ENCODE data around the gene CES3.

The CES3 gene

DNA sequence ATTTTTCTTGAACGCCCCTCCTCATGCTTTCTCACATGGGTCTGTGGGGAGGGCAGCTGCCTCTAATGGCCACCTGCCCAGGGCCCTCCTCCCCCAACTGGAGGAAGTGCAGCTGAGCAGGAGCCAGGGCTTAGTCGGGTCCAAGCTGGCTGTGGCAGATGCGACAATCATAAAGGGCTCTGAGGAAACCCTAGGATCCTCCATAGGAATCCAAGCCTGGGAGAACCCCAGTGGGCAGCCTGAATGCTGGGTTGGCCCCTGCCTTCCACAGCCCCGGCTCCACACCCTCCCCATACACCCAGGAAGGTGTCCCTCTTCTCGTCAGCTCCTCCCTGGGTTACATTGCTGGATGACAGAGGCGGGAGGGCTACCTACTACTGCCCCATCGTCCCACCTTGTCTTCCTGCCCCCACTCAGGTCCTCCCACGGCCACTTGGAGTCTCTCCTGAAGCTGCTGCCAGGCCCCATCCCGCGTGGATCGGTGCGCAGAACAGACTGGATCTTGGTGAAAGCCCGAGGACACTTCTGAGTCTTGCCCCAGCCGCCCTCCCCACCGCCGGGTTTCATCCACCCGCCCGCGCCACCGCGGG, 52.3 kb downstream of the CES3 start:
- no peak for DNase-seq

DNA sequence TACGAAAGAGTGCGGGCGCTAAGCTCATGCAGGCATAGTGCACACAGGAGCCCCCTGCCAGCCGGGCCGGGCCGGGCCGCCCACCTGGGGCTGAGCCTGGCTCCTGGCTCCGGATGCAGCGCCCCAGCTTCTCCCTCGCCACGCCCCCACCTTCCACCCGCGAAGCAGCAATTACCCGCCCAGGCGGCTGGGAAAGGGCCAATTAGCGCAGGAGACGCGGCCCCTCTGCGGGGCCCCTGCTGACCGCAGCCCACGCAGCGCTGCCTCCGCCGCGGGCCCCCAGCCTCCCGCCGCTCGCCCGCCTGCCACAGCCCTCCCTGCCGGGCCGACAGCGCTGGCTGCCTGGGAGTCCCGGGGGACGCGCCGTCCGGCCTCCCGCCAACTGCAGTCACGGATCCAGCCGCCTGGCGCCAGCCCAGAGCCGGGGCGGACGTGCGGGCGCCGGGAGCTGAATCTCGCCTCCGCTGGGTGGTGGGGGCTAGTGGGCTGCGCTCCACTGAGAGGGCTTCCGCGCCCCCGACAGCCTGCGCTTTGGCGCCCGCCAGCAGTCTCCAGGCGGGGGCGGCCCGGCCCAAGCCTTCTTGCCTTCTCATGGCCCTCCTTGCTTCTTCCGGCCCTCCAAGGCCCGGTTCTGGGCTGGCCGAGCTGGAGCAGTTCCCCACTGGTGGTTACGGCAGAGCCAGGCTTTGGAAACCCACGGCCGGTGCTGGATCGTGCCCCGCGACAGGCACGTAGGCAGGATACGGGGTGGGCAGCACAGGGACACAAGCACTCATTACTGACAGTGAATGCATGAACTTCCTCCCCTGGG, 53.0 kb downstream of the CES3 start:
- no peak for DNase-seq

DNA sequence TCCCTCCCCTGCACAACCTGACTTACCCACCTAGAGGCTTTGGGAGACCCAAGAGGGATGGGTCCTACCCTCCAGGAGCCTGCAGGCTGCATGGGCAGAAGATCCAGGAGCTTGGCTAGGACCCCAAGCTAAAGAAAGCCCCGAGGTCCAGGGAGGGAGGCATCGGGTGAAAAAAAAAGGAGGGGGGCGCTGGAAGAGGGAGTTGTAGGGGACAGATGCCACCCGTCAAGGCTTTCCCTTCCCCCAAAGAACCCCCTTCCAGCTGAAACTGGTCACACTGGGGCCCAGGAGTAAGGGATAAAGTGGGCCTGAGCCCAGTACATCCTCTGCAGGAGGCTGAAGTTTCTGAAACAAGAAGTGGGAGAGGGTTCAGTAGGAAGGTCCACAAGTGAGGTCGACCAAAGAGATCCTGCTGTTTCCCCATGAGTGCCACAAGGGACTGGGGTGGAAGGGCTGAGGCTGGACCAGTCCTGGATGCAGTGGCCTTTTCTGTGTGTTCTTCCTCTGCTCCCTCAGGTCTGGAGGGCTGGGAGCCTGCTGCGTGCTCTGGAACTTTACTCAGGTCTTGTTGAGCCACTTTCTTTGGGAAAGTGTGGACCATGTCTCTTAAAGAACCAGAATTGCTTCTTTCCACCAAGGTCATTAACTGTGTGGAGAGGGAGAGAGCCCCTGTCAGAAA, 53.7 kb downstream of the CES3 start:
- no peak for DNase-seq

DNA sequence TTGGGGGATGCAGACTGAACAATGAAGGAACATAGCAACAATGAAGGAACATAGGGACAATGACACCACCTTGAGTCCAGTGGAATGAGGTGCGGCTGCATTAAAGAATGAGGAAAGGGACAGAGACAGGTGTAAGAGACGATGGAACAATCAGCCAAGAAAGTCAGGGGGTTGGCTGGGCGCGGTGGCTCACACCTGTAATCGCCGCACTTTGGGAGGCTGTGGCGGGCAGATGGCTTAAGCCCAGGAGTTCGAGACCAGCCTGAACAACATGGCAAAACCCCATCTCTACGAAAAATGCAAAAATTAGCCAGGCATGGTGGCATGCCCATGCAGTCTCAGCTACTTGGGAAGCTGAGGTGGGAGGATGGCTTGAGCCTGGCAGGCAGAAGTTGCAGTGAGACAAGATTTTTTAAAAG, 54.3 kb downstream of the CES3 start:
- DNase-seq, result no peak

DNA sequence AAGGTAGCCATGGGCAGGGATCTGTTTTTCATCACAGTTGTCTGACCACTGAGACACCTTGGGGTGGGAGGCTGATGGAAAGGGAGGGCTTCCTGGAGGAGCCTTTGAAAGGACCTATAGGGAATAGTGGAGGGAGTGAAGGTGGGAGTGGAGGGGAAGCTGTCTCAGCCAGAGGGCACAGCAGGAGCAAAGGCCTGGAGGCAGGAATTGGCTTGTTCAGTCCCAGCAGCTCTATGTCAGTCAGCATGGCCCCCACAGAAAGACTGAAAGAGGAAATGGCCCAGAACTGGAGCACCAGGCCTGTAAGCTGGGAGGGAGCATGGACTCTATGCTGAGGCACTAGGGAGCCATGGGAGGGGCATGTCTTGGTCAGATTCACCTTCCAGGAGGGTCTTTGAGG, 55.1 kb downstream of the CES3 start:
- DNase-seq, result no peak

DNA sequence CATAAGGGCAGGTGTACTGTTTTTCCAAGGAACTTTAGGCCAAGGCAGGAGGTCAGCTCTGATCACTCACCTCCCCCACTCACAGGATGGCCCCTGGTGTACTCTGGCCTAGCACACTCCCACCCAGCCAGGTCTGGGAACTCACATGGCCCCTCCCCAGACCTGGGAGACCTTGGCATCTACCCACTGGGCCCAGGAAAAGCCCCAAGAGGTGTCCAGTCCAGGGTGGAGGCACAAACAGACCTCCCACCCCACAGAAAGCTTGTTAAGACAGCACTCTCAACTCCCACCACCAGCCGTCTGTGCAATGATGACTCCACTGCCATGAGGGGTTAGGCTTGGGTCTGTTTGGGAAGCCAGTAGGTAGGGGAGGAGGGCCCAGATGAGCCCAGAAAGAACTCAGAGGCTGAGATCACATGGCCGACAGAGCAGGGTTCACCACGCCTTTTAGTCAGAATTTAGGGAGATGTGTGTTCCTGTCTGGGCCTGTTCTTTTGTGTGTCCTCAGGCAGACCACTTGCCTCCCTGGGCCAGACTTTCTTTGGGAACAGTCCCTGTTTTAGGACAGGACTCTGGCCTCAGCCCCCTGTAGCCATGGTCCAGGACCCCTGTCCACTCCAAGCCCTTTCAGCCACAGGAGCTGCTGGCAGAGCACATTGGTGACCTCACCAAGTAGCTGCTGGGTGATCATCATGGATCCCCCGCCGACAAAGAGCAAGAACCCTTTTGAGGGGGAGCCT, 55.8 kb downstream of the CES3 start:
- no peak for DNase-seq

DNA sequence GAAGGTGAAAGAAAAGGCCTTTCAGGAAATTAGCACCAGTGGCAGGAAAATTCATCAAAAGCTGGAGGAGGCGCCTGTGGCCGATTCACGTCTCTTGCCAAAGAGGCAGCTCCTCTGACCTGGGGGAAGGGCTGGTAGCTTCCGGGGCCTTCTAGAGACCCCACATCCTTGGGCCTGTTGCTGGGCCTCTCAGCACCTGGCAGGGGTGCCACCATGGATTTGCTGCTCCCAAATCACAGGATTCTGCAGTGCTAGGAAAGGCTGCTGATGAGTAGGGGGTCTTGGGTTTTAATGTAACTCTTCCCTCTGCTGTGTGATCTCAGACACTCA, 56.3 kb downstream of the CES3 start:
- no peak for DNase-seq

DNA sequence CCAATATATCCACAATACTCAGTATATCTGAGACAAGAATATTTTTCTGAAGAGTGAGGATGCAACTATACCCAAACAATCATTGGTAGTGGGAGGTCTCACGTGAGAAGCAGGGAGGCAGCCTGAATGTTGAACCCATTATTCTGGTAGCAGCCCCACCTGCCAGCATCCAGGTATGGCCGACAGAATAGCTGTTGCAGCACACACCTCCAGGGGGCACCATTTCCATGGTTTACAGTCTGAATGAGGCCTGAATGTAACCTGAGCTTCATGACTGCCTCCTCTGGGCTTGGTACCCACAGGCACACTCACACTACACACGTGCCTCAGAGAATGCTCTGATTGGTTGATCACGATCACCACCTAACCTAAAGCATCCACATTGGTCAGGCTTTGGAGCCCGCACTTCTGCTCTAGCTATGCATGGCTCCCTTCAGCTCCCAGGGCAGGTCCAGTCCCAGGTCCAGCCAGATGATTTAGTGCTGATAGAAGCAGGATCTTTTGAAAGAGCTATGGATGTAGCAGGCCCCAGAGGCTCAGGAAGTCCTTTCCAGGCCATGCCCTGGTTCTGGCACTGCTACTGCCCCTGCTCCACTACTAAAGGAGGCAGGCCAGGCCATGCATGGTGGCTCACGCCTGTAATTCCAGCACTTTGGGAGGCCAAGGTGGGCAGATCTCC, 56.9 kb downstream of the CES3 start:
- DNase-seq, result peak; percentile 67

DNA sequence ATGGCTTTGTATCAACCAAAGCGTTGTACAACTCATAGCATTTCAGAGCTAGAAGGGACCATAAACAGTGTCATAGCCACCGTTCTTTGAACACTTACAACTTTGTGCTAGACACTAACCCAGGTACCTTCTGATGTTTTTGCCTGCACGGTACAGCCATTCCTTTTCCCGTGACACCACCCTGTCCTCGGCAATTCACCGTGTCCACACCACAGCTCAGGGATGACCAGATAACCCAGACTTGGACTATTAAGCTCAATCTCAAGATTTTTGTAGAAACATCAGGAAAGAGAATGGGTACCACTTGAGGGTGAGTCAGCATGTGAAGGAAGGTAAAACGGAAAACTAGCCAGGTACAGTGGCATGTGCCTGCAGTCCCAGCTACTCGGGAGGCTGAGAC, 58.1 kb downstream of the CES3 start:
- no peak for DNase-seq

DNA sequence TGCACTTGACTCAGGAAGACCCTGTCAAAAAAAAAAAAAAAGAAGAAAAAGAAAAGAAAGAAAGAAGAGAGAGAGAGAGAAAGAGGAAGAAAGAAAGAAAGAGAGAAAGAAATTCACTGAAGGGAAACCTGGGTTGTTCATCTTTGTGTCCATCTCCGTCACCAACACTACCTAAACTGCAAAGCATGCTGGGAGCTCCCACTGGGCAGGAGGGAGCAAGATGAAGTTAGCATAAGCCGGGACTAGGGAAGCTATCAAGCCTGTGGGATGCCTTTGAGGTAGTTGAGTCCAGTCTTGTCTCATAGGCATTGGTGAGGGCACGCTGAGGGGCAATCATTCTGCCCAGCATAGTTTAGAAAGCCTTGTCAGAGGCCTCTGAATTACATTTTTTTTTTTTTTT, 60.3 kb downstream of the CES3 start:
- DNase-seq, result no peak

DNA sequence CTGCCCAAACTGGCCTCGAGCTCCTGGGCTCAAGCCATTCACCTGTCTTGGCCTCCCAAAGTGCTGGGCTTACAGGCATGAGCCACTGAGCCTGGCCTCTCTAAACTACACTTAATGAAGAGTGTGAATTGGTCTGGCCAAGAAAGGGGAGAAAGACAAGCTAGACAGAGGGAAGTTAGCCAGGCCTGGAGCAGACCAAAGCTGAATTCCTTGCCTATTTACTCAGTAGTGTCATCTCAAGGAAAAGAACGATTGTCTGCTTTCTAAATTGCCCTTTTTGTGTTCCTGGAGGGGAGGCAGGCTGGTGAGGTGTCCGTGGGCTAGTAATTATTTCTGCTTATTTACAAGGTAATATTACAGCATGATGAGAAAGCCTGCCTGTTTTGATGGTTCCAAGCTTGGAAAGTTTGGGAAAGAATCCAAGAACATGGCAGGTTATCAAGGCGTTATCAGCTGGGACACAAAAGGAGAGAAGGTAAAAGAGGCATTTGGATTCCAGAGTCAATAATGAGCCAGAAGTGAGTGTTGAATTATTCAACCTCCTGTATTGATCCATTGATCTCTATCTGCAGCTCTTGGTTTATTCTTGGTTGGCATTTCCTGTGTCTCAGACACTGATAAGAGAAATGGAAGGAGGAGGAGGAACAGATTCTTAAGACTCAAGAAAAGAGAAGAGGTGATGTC, 61.6 kb downstream of the CES3 start:
- DNase-seq, result no peak

DNA sequence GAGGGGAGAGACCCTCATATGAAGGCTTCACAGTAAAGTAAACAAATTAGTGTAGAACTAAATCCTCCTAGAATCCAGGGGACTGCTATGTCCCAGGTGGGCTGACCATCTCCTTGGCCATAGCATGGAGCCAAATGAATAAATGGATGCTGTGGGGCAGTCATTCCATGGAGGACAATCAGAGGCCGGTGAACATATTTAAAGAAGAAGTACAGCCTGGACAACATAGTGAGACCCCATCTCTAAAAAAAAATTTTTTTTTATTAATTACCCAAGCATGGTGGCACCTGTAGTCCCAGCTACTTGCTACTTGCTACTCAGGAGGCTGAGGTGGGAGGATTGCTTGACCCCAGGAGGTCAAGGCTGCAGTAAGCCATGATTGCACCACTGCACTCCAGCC, 62.6 kb downstream of the CES3 start:
- no peak for DNase-seq
